ENCODE data around the gene GOLGA7B. TPM values are rescaled to one million over a fixed set of nuclear protein-coding genes. Genes with fewer than 3 reads are reported as not detected.

Gene GOLGA7B
- total and polyA plus RNA-seq, 12 donors: 0.05 to 1.0 (median 0.24) TPM

DNA sequence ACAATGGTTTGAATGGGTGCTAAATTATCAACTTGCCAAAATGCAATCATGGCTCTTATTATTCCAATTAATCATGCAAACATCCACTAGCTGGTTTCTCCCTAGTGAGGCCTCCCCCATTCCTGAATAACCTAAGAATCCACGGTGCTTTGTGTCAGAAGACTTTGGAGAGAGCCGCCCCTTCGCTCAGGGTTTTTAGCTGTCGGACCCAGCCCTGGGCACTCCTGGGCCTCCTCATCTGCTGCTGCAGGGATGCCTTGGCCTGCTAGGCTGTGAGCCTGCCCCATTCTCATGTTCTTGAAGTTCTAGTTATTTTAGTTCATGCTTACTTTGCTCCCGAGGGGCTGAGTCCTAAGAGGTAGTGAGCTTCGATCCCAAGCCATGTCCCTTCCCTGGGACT is 43.7 kb upstream of the GOLGA7B start:
- Histone ChIP-seq H3K9me3 (no peaks in the 10 kb centered on the region), H3K27me3 (peaks cover 0 to 11% (median 0%) of the 10 kb centered on the region in 7 donors), H3K4me1 (no peaks in the 10 kb centered on the region), H3K27ac (no peak overlapping the region), H3K36me3 (no peaks in the 10 kb centered on the region), H3K4me3 (no peak overlapping the region)
- intact Hi-C loops (cut with DNase I): no loop called here
- WGBS, 2 donors: 79 to 84% methylated on average over 6 of the region's 6 CpGs
- TF ChIP-seq, protein P1, sequence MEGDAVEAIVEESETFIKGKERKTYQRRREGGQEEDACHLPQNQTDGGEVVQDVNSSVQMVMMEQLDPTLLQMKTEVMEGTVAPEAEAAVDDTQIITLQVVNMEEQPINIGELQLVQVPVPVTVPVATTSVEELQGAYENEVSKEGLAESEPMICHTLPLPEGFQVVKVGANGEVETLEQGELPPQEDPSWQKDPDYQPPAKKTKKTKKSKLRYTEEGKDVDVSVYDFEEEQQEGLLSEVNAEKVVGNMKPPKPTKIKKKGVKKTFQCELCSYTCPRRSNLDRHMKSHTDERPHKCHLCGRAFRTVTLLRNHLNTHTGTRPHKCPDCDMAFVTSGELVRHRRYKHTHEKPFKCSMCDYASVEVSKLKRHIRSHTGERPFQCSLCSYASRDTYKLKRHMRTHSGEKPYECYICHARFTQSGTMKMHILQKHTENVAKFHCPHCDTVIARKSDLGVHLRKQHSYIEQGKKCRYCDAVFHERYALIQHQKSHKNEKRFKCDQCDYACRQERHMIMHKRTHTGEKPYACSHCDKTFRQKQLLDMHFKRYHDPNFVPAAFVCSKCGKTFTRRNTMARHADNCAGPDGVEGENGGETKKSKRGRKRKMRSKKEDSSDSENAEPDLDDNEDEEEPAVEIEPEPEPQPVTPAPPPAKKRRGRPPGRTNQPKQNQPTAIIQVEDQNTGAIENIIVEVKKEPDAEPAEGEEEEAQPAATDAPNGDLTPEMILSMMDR (IDR thresholded peaks at IDR 0.05): no peak
- no peak for ATAC-seq
- DNase-seq: no peak

DNA sequence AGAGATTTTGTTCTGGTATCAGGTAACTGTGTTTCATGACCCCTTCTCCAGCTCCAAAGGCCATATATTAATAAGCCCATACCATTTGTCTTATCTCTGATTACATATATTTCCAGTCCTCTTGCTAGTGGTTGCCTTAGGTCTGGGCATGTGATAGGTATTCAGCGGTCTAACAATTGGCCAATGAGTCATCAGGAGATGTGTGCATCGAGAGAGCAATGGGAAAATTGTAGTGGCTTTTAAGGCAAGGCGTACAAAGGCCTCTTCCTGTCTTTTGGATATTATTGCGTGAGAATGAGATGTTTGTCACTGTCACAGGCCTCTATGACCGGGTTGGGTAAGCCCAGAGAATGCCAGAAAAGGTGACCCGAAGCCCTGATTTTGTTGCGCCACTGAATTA is 39.2 kb upstream of the GOLGA7B start:
- H3K27me3 ChIP-seq: peaks cover 0 to 6% (median 0%) of the 10 kb centered on the region in 7 donors
- ATAC-seq (no peak), DNase-seq (no peak)
- intact Hi-C loops (cut with DNase I): no loop called here
- whole genome bisulfite sequencing, 2 donors: 70 to 81% methylated on average over 7 of the region's 7 CpGs
- H3K36me3 ChIP-seq: no peaks in the 10 kb centered on the region
- no peaks in the 10 kb centered on the region for H3K4me1 ChIP-seq
- no peaks in the 10 kb centered on the region for H3K9me3 ChIP-seq
- TF ChIP-seq, protein P1 (IDR thresholded peaks at IDR 0.05): no peak
- no peak overlapping the region for H3K4me3 ChIP-seq
- no peak overlapping the region for H3K27ac ChIP-seq

DNA sequence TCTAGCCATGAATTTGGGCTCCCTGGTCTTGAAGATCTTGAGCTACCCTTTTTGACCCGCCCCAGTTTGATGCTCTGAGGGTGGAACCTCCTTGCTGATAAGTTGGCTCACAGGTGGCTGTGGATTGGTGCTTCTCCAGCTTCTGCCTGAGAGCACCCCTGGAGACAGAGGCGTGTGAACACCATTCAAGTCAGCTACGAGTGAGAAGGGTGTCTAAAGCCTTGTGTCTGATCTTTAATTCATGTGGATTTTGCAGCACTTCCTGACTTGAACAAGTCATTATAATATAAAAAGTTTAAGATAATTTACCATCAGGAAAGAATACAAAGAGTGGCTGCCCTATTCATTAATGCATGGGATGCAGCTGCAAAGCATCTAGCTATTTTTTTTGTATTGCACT is 37.7 kb upstream of the GOLGA7B start:
- Histone ChIP-seq H3K4me1 (no peaks in the 10 kb centered on the region), H3K27ac (no peak overlapping the region), H3K36me3 (no peaks in the 10 kb centered on the region), H3K9me3 (no peaks in the 10 kb centered on the region), H3K27me3 (peaks cover 0 to 21% (median 0%) of the 10 kb centered on the region in 7 donors), H3K4me3 (no peak overlapping the region)
- TF ChIP-seq, protein P1 (IDR thresholded peaks at IDR 0.05): no peak
- ATAC-seq: no peak
- intact Hi-C loops (cut with DNase I): no loop called here
- DNase-seq: no peak
- WGBS, 2 donors: 53 to 54% methylated on average over 3 of the region's 3 CpGs

DNA sequence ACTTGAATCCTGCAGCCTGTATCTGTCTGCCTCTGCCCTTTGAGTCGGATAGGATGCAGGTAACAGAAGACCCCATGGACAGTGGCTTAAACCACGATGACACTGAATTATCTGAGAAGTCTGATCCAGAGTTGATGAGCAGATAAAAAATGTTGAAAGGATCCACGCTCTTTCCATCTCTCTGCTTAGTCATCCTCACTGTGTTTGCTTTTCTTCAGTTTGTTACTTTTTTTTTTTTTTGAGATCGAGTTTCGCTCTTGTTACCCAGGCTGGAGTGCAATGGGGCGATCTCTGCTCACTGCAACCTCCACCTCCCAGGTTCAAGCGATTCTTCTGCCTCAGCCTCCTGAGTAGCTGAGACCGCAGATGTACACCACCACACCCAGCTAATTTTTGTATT is 36.9 kb upstream of the GOLGA7B start:
- no peak overlapping the region for H3K4me3 ChIP-seq
- ATAC-seq: no peak
- intact Hi-C loops (cut with DNase I): no loop called here
- TF ChIP-seq, protein P1 (IDR thresholded peaks at IDR 0.05): no peak
- H3K4me1 ChIP-seq: no peaks in the 10 kb centered on the region
- WGBS, 2 donors: 73 to 79% methylated on average over 8 of the region's 8 CpGs
- no peaks in the 10 kb centered on the region for H3K36me3 ChIP-seq
- H3K27ac ChIP-seq: no peak overlapping the region
- H3K27me3 ChIP-seq: peaks cover 0 to 22% (median 0%) of the 10 kb centered on the region in 7 donors
- no peak for DNase-seq
- H3K9me3 ChIP-seq: no peaks in the 10 kb centered on the region
